ENCODE measurements around the gene FAM168B.

- TF ChIP-seq CTCF (IDR thresholded peaks at IDR 0.05; ENCODE audit: insufficient read depth, low read length) (no peak), POLR2AphosphoS5 (IDR thresholded peaks at IDR 0.05; ENCODE audit: low read depth) (peak; percentile 33; the same call in 1 of the 2 replicates), REST (IDR thresholded peaks at IDR 0.05; ENCODE audit: insufficient replicate concordance, low read depth) (no peak), GABPA (IDR thresholded peaks at IDR 0.05; ENCODE audit: low read depth) (no peak), SPI1 (IDR thresholded peaks at IDR 0.05; ENCODE audit: borderline replicate concordance, low read depth) (no peak)
Observed at GRCh38 chr2:131046028-131046917, 47.0 kb downstream of the FAM168B start.
